ENCODE measurements around the gene ARHGAP31.

DNA sequence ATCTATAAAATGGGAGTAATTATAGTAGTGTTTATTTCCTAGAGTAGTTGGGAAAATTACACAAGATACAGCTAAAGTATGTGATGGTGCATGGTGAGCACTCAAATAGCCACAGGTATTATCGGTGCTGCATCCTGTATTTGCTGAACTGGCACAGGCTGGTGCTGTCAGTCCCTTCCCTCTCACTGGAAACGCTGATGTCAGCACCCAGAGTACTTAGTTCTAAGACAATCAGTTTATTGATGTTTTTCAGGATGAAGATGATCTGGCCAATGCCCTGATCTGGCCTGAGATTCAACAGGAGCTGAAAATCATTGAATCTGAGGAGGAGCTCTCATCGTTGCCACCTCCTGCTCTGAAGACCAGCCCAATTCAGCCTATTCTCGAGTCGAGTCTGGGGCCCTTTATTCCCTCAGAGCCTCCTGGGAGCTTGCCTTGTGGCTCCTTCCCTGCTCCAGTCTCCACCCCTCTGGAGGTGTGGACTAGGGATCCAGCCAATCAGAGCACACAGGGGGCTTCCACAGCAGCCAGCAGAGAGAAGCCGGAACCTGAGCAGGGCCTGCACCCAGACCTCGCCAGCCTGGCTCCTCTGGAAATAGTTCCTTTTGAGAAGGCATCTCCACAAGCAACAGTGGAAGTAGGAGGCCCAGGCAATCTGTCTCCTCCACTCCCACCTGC is 119.6 kb downstream of the ARHGAP31 start:
- no peak for TF ChIP-seq POLR2A (IDR thresholded peaks at IDR 0.05; ENCODE audit: low read length)
- TF ChIP-seq GATA1 (IDR thresholded peaks at IDR 0.05; ENCODE audit: low read depth, low read length): no peak
